Activated CD4-positive, alpha-beta T cell treated with anti-CD3 and anti-CD28 coated beads, Interleukin-2, amount 50 U/mL, for 1 hour (primary cell): ENCODE data around the gene OLFML2A.
"Not testable (repeated sequence)": the region's sequence is repeated elsewhere in the genome, so short reads cannot be mapped to it uniquely, and the experiment has no call there.

Experiments
- DNase-seq: peaks from one replicate; pipeline ENCODE4 v3.0.0-alpha.2; 2020

The OLFML2A gene

GRCh38 chr9:124761710-124762109 lies 15.2 kb upstream of the OLFML2A start:
- no peak for DNase-seq

- no peak for DNase-seq
Measured at GRCh38 chr9:124762633-124763032, 14.3 kb upstream of the OLFML2A start.

- DNase-seq, result no peak
Measured at GRCh38 chr9:124764774-124765438, 12.0 kb upstream of the OLFML2A start.

- no peak for DNase-seq
Measured at GRCh38 chr9:124765439-124765835, 11.5 kb upstream of the OLFML2A start.

- no peak for DNase-seq
Measured at GRCh38 chr9:124766326-124766725, 10.6 kb upstream of the OLFML2A start.

GRCh38 chr9:124766815-124767554 lies 9.9 kb upstream of the OLFML2A start:
- DNase-seq, result no peak

GRCh38 chr9:124767821-124768220 lies 9.1 kb upstream of the OLFML2A start:
- no peak for DNase-seq

GRCh38 chr9:124768334-124768733 lies 8.6 kb upstream of the OLFML2A start:
- DNase-seq, result no peak

- DNase-seq, result no peak
Measured at GRCh38 chr9:124768750-124769548, 8.0 kb upstream of the OLFML2A start.

- peak; percentile 16 for DNase-seq
Measured at GRCh38 chr9:124769549-124770358, 7.2 kb upstream of the OLFML2A start.

GRCh38 chr9:124770359-124771020 lies 6.4 kb upstream of the OLFML2A start:
- peak; percentile 5 for DNase-seq

GRCh38 chr9:124771021-124771866 lies 5.7 kb upstream of the OLFML2A start, which contains the start of gene NR6A1:
Gene NR6A1, minus strand, starts transcription at chr9:124771311.
- peak; percentile 93 for DNase-seq

GRCh38 chr9:124771867-124772679 lies 4.9 kb upstream of the OLFML2A start:
- peak; percentile 11 for DNase-seq

GRCh38 chr9:124772877-124773276 lies 4.1 kb upstream of the OLFML2A start:
- DNase-seq, result not testable (repeated sequence)

GRCh38 chr9:124773473-124774128 lies 3.3 kb upstream of the OLFML2A start:
- DNase-seq, result no peak

GRCh38 chr9:124774129-124774978 lies 2.6 kb upstream of the OLFML2A start:
- peak; percentile 83 for DNase-seq

GRCh38 chr9:124776618-124776953 lies 347 bp upstream of the OLFML2A start:
- no peak for DNase-seq

- no peak for DNase-seq
Measured at GRCh38 chr9:124778575-124779367, 1.8 kb downstream of the OLFML2A start.
